Fibroblast of lung (primary cell): ENCODE measurements around the gene ACAT2. TPM values are rescaled to one million over a fixed set of nuclear protein-coding genes. Genes with fewer than 3 reads are reported as not detected.

Experiments used
- DNase-seq, 2 donors: peaks; one replicate each; pipeline versions ENCODE4 v3.0.0 to v3.0.0-alpha.2; 2010; ENCODE audit warnings: low read depth in 2 of 2
- H2AFZ ChIP-seq: 2 replicates; pipeline ENCODE4 v1.5.1; 2012; ENCODE audit warnings: low read length, control low read depth, inconsistent platforms
- H3K27ac ChIP-seq: 2 replicates; pipeline ENCODE4 v1.5.1; 2011; ENCODE audit warnings: low read length, control low read depth; ENCODE audit not compliant: insufficient read depth
- H3K27me3 ChIP-seq: 2 replicates; pipeline ENCODE4 v1.5.1; 2011; ENCODE audit warnings: mild to moderate bottlenecking, low read length; ENCODE audit not compliant: control insufficient read depth, insufficient read depth
- H3K36me3 ChIP-seq: 2 replicates; pipeline ENCODE4 v1.5.1; 2011; ENCODE audit warnings: low read length; ENCODE audit not compliant: control insufficient read depth, insufficient read depth
- H3K4me1 ChIP-seq: 2 replicates; pipeline ENCODE4 v1.5.1; 2011; ENCODE audit warnings: low read length; ENCODE audit not compliant: control insufficient read depth, insufficient read depth; ENCODE audit errors: extremely low read depth
- H3K4me2 ChIP-seq: 2 replicates; pipeline ENCODE4 v1.5.1; 2011; ENCODE audit warnings: low read length, control low read depth; ENCODE audit not compliant: insufficient read depth; ENCODE audit errors: extremely low read depth
- H3K4me3 ChIP-seq, 4 experiments: fragments of 200-600 bp in 1 of 4; sonication (generic) in 1 of 4; replicated peaks in 1 of 4; 2 replicates each; pipeline ENCODE4 v1.5.1; 2011 to 2016; ENCODE audit warnings: low read length in 4 of 4, low read depth in 3 of 4, mild to moderate bottlenecking in 3 of 4, control low read depth in 2 of 4, inconsistent platforms in 1 of 4, mixed read lengths in 1 of 4; ENCODE audit not compliant: insufficient read depth in 1 of 4; ENCODE audit errors: control extremely low read depth in 1 of 4
- H3K79me2 ChIP-seq: 2 replicates; pipeline ENCODE4 v1.5.1; 2012; ENCODE audit warnings: mild to moderate bottlenecking, low read length, inconsistent platforms; ENCODE audit not compliant: control insufficient read depth, insufficient read depth
- H3K9ac ChIP-seq: 2 replicates; pipeline ENCODE4 v1.5.1; 2011; ENCODE audit warnings: mild to moderate bottlenecking, low read length, control low read depth; ENCODE audit not compliant: insufficient read depth
- H3K9me3 ChIP-seq: 2 replicates; pipeline ENCODE4 v1.5.1; 2012; ENCODE audit warnings: low read depth, low read length; ENCODE audit not compliant: control insufficient read depth, insufficient read depth
- H4K20me1 ChIP-seq: 2 replicates; pipeline ENCODE4 v1.5.1; 2011; ENCODE audit warnings: low read length; ENCODE audit not compliant: control insufficient read depth, insufficient read depth; ENCODE audit errors: extremely low read depth
- EZH2 ChIP-seq: IDR thresholded peaks from 2 replicates; pipeline ENCODE4 v1.5.1; 2012; ENCODE audit warnings: low read length, control low read depth, mild to moderate bottlenecking; ENCODE audit errors: missing control alignments
- polyA plus RNA-seq, 2 donors: library from polyadenylated mRNA; depleted of rRNA in 1 of 2; stranded (reverse) in 1 of 2; unstranded in 1 of 2; fragments of >200 nt; gene quantifications; 2 replicates each; pipeline ENCODE4 v1.2.1, GENCODE V29; 2011 to 2012; ENCODE audit warnings: missing spikeins in 1 of 2
- total RNA-seq: library from RNA; depleted of rRNA; stranded (reverse); fragments of >200 nt; gene quantifications from 2 replicates; pipeline ENCODE4 v1.2.1, GENCODE V29; 2014
- TF ChIP-seq, protein P1 (sequence below), 2 donors: IDR thresholded peaks in 1 of 2; conservative IDR thresholded peaks in 1 of 2; 1 replicate in 1 of 2; 2 replicates in 1 of 2; pipeline ENCODE4 v1.5.1; 2011 to 2012; ENCODE audit warnings: low read length in 2 of 2, control low read depth in 1 of 2, inconsistent platforms in 1 of 2, low read depth in 1 of 2, mild to moderate bottlenecking in 1 of 2

The ACAT2 gene
- total and polyA plus RNA-seq, 2 donors (not counting 1 experiment from before 2014, with no cell fraction given) = 108 to 121 TPM

DNA sequence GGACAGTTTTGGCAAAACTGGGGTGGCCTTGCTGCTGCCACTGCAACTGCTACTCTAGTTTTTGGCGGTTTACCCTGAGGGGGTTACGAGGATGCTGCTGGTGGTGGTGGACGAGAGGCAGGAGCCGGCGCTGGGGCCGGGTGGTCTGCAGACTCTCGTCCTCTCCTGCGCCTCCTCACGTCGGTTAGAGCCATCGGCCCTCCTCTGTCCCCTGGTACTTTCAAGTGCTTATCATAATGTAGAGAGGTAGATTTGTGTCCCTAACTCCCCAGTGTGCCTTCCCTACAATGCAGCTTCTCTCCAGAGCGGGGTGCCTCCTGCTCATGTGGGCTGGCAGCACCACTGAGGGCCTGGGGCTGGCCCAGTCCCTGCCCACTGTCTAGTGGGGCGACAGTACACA is 64.2 kb downstream of the ACAT2 start:
- Histone ChIP-seq H3K27me3 (no peaks in the 10 kb centered on the region), H3K9ac (no peak overlapping the region), H3K4me1 (no peaks in the 10 kb centered on the region), H3K4me3 (no peak overlapping the region), H3K27ac (no peak overlapping the region), H3K79me2 (no peaks in the 10 kb centered on the region), H4K20me1 (no peaks in the 10 kb centered on the region), H3K9me3 (no peaks in the 10 kb centered on the region), H3K4me2 (no peak overlapping the region), H2AFZ (no peak overlapping the region), H3K36me3 (no peaks in the 10 kb centered on the region)
- TF ChIP-seq EZH2 = no peak
- TF ChIP-seq, protein P1, sequence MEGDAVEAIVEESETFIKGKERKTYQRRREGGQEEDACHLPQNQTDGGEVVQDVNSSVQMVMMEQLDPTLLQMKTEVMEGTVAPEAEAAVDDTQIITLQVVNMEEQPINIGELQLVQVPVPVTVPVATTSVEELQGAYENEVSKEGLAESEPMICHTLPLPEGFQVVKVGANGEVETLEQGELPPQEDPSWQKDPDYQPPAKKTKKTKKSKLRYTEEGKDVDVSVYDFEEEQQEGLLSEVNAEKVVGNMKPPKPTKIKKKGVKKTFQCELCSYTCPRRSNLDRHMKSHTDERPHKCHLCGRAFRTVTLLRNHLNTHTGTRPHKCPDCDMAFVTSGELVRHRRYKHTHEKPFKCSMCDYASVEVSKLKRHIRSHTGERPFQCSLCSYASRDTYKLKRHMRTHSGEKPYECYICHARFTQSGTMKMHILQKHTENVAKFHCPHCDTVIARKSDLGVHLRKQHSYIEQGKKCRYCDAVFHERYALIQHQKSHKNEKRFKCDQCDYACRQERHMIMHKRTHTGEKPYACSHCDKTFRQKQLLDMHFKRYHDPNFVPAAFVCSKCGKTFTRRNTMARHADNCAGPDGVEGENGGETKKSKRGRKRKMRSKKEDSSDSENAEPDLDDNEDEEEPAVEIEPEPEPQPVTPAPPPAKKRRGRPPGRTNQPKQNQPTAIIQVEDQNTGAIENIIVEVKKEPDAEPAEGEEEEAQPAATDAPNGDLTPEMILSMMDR (conservative IDR thresholded peaks at IDR 0.05 in 1 of 2, IDR thresholded peaks at IDR 0.05 in 1 of 2; ENCODE audit: low read depth in 1 of 2, low read length in 2 of 2) = no peak
- DNase-seq = no peak

DNA sequence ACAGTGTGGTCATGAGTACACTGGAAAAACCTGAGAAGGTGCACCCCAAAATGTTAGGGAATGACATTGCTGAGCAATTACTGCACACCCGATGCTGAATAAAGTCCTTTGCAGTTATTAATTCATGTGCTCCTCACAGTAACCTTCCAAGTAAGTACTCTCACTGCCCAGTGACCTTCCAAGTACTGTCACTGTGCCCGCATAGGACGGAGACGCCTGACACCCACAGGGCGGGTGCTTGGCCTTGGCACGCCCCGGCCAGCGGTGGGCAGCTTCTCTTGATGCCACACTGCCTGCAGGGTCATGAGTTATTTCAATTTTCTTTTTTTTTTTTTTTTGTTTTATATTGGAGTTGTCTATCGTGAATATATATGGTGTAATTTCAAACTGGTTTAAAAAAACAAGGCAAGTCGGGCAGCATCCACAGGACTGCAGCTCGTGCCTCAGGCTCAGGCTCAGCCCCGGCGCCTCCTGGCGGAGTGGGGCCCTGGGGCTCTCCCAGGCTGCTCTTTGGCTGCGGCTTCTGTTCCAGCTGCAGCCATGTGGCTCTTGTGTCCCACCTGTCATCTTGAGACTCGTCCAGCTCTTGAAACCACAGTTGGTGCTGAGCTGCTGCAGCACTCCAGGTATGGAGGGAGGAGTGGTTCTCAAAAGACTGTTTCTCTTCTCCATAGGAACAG is 65.3 kb downstream of the ACAT2 start:
- H4K20me1 ChIP-seq = no peaks in the 10 kb centered on the region
- H3K4me2 ChIP-seq = no peak overlapping the region
- H3K4me3 ChIP-seq = no peak overlapping the region
- no peak overlapping the region for H3K27ac ChIP-seq
- no peaks in the 10 kb centered on the region for H3K36me3 ChIP-seq
- H3K9me3 ChIP-seq = no peaks in the 10 kb centered on the region
- H3K27me3 ChIP-seq = no peaks in the 10 kb centered on the region
- no peak overlapping the region for H3K9ac ChIP-seq
- H2AFZ ChIP-seq = no peak overlapping the region
- no peaks in the 10 kb centered on the region for H3K79me2 ChIP-seq
- TF ChIP-seq, protein P1 (conservative IDR thresholded peaks at IDR 0.05 in 1 of 2, IDR thresholded peaks at IDR 0.05 in 1 of 2; ENCODE audit: low read depth in 1 of 2, low read length in 2 of 2) = no peak
- no peak for TF ChIP-seq EZH2
- DNase-seq = no peak
- H3K4me1 ChIP-seq = no peaks in the 10 kb centered on the region

DNA sequence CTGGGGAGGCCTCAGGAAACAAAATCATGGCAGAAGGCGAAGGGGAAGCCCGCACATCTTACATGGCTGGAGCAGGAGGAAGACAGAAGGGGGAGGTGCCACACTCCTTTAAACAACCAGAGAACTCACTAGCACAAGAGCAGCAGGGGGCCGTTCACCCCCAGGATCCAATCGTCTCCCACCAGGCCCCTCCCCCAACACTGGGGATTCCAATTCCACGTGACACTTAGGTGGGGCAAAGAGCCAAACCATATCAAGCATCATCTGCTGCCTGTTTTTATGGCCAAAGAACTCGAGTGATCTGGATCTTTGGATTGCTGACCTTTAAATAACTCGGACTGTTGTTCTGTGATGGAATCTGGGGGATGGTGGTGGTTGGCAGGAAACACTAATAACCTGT is 66.2 kb downstream of the ACAT2 start:
- Histone ChIP-seq H3K4me3 (no peak overlapping the region), H4K20me1 (no peaks in the 10 kb centered on the region), H3K4me2 (no peak overlapping the region), H3K79me2 (no peaks in the 10 kb centered on the region), H3K9ac (no peak overlapping the region), H3K27me3 (no peaks in the 10 kb centered on the region), H2AFZ (no peak overlapping the region), H3K4me1 (no peaks in the 10 kb centered on the region), H3K27ac (no peak overlapping the region), H3K9me3 (no peaks in the 10 kb centered on the region), H3K36me3 (no peaks in the 10 kb centered on the region)
- TF ChIP-seq, protein P1 (conservative IDR thresholded peaks at IDR 0.05 in 1 of 2, IDR thresholded peaks at IDR 0.05 in 1 of 2; ENCODE audit: low read depth in 1 of 2, low read length in 2 of 2) = no peak
- no peak for TF ChIP-seq EZH2
- DNase-seq = peak in 1 of 2 donors; percentile 23

Other genes with a start within 250 kb of the ACAT2 start
- gene SOD2, start 68.8 kb upstream of the ACAT2 start, total RNA-seq = 1,311 and 1,558 TPM in 2 replicates
- gene SOD2, start 68.8 kb upstream of the ACAT2 start, polyA plus RNA-seq = 96.1 and 124 TPM in 2 replicates
- 124 and 137 TPM in 2 replicates for gene WTAP, start 34.5 kb upstream of the ACAT2 start, total RNA-seq
- gene WTAP, start 34.5 kb upstream of the ACAT2 start, polyA plus RNA-seq = 52.7 and 63.0 TPM in 2 replicates
- gene TCP1, start 27.6 kb downstream of the ACAT2 start, total RNA-seq = 200 and 231 TPM in 2 replicates
- gene TCP1, start 27.6 kb downstream of the ACAT2 start, polyA plus RNA-seq = 142 and 163 TPM in 2 replicates
- gene MRPL18, start 28.4 kb downstream of the ACAT2 start, total RNA-seq = 80.4 and 82.7 TPM in 2 replicates
- gene MRPL18, start 28.4 kb downstream of the ACAT2 start, polyA plus RNA-seq = 87.1 and 101 TPM in 2 replicates
- not detected in 2 replicates for gene PNLDC1, start 38.2 kb downstream of the ACAT2 start, total RNA-seq
- 0.09 TPM in 1 of 2 replicates, not detected in the other for gene PNLDC1, start 38.2 kb downstream of the ACAT2 start, polyA plus RNA-seq
- not detected in 2 replicates for gene MAS1, start 128.9 kb downstream of the ACAT2 start, total RNA-seq
- not detected in 2 replicates for gene MAS1, start 128.9 kb downstream of the ACAT2 start, polyA plus RNA-seq
- gene IGF2R, start 207.0 kb downstream of the ACAT2 start, total RNA-seq = 233 and 300 TPM in 2 replicates
- 37.6 and 48.5 TPM in 2 replicates for gene IGF2R, start 207.0 kb downstream of the ACAT2 start, polyA plus RNA-seq